Nephron (organoid): ENCODE data around the gene BICC1.

Experiments
- H3K27ac Mint-ChIP-seq, 3 experiments: 2 replicates each; pipeline ENCODE4 v1.8.0; 2020; ENCODE audit warnings: mixed read lengths in 3 of 3, mild to moderate bottlenecking in 2 of 3, moderate library complexity in 1 of 3
- H3K27me3 Mint-ChIP-seq: 2 replicates; pipeline ENCODE4 v1.8.0; 2021; ENCODE audit warnings: low read depth, mild to moderate bottlenecking, moderate library complexity, mixed read lengths
- H3K36me3 Mint-ChIP-seq: 2 replicates; pipeline ENCODE4 v1.8.0; 2020; ENCODE audit warnings: low read depth, mixed read lengths
- H3K4me1 Mint-ChIP-seq: 2 replicates; pipeline ENCODE4 v1.8.0; 2020; ENCODE audit warnings: mixed read lengths
- H3K4me3 Mint-ChIP-seq, 3 experiments: 2 replicates each; pipeline ENCODE4 v1.8.0; 2020; ENCODE audit warnings: mild to moderate bottlenecking in 3 of 3, mixed read lengths in 3 of 3, moderate library complexity in 2 of 3
- H3K9me3 Mint-ChIP-seq: 2 replicates; pipeline ENCODE4 v1.8.0; 2020; ENCODE audit warnings: mixed read lengths
- TF ChIP-seq, protein P1 (sequence below), 3 experiments: fragments of 200-600 bp; sonication (generic); IDR thresholded peaks; one replicate each; pipeline ENCODE4 v1.5.0; 2021; ENCODE audit warnings: antibody characterized with exemption in 3 of 3; ENCODE audit not compliant: unreplicated experiment in 3 of 3

Gene BICC1

DNA sequence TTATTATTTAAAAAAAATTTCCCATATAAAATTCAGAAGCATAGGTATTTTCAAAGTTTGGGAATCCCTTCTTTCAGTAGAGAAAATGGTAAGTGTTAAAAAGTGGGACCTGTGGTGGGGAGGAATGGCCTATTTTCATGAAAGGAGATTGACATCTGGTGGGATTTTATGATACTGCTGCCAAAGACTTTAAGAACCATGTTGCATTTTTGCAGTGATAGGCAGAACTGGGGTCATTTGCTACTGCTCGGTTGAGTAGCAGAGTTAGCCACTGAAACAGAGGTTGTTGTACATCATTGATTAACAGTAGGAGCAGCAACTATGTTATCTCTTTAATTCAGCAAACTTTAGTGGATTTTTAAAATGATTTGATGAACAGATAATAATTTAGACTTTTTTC, 4.4 kb downstream of the BICC1 start:
- Mint-ChIP-seq H3K27me3 (peaks cover 4% of the 10 kb centered on the region), H3K36me3 (peaks cover 12% of the 10 kb centered on the region), H3K4me3 (peak overlapping the region; percentile 4 to 63 (median 53)), H3K4me1 (peaks cover 16% of the 10 kb centered on the region), H3K27ac (peak overlapping the region; percentile 7 to 86 (median 55)), H3K9me3 (peaks cover 13% of the 10 kb centered on the region)
- TF ChIP-seq, protein P1, sequence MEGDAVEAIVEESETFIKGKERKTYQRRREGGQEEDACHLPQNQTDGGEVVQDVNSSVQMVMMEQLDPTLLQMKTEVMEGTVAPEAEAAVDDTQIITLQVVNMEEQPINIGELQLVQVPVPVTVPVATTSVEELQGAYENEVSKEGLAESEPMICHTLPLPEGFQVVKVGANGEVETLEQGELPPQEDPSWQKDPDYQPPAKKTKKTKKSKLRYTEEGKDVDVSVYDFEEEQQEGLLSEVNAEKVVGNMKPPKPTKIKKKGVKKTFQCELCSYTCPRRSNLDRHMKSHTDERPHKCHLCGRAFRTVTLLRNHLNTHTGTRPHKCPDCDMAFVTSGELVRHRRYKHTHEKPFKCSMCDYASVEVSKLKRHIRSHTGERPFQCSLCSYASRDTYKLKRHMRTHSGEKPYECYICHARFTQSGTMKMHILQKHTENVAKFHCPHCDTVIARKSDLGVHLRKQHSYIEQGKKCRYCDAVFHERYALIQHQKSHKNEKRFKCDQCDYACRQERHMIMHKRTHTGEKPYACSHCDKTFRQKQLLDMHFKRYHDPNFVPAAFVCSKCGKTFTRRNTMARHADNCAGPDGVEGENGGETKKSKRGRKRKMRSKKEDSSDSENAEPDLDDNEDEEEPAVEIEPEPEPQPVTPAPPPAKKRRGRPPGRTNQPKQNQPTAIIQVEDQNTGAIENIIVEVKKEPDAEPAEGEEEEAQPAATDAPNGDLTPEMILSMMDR (IDR thresholded peaks at IDR 0.05; ENCODE audit: unreplicated experiment in 3 of 3), result peak in 2 of 3 experiments; percentile 12 to 14

DNA sequence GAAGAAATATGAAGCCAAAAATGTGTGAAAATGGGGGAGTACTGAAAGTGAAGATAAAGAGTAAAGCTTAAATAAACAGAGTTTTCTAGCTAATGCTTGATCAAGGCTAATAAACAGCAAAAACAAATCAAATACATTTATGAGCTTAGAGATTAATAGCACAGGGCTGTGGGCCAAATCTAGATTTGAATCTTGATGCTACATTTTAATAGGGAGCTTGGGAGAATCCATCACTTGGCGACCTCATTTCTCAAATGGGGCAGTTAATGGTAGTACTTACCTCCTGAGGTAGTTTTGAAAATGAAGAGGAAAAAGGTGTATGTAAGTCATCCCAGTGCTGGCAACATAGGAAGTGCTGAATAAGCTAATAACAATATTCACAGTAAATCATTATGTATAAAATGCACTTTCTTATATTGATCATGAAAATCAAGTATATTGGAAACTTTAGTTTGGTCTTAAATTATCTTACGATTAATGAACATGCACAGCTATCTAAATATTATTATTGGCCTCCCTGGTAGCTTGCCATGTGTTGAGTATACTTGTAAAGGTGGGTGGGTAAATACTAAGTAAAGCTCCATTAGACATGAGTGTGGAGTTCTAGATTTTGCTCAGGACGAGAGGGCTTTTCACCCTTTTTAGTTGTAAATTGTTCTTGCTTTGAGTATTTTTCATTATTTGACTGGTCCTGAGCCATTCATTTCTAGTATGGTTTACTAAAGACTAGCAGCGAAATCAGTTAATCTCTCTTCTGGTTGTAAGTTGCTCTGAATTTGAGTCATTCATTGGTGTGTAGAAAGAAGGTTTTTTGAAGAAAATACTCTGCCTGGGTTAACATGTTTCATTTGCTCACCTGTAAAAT, 5.1 kb downstream of the BICC1 start:
- peaks cover 4% of the 10 kb centered on the region for H3K27me3 Mint-ChIP-seq
- H3K4me1 Mint-ChIP-seq, result peaks cover 16% of the 10 kb centered on the region
- peak overlapping the region; percentile 7 to 86 (median 78) for H3K27ac Mint-ChIP-seq
- H3K36me3 Mint-ChIP-seq, result peaks cover 19% of the 10 kb centered on the region
- peak overlapping the region in 2 of 3 experiments; percentile 56 to 63 for H3K4me3 Mint-ChIP-seq
- H3K9me3 Mint-ChIP-seq, result peaks cover 19% of the 10 kb centered on the region
- TF ChIP-seq, protein P1 (IDR thresholded peaks at IDR 0.05; ENCODE audit: unreplicated experiment in 3 of 3), result no peak

DNA sequence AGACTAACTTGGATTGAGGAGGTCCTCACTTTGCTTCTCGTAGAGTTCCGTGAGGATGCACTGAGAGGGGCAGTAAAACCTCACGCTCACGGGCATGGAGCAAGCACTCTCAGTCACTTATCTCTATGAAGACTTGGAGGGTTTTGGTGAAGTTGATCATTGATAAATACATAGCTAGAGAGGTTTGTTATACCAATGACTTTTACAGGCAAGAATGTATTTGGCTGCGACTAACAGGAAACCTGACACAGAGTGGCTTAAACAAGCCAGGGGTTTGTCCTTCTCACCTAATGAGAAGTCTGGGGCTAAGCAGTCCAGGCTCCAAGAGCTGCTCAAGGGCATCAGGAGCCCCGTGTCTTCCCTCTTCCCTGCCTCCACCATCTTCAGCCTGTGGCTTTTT, 6.1 kb downstream of the BICC1 start:
- Mint-ChIP-seq H3K9me3 (peaks cover 22% of the 10 kb centered on the region), H3K27me3 (peaks cover under 1% of the 10 kb centered on the region), H3K36me3 (peaks cover 19% of the 10 kb centered on the region), H3K27ac (peak overlapping the region; percentile 0 to 78 (median 4)), H3K4me1 (peaks cover 16% of the 10 kb centered on the region), H3K4me3 (no peak overlapping the region)
- TF ChIP-seq, protein P1 (IDR thresholded peaks at IDR 0.05; ENCODE audit: unreplicated experiment in 3 of 3), result no peak

DNA sequence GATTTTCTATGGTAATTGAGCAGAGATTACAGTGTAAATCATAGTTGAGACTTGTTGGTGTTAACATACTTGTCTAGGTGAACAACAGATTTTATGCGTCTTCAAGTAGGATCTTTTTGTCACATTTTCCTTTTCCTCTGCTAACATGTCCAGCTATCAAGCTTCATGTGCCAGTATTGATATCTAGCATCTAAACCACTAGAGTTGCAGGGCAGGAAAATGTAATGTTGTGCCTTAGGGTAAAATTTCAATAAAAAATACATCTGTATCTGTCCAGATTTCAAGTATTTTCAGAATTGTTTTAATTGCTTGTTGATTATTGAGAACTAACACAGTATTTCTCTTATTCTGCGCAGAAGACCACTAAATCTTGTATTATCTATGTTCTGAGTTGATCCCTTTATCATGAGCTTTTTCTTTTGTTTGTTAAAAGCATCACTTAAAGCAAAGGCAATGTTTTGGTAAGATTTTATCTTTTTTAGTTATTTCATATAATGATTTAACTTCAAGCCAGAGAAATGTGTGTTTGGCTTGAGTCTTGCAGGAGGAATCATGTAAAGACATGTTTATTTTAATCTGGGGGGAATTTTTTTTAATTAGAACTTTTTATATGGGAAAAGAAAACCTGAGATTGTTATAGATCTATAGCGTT, 16.5 kb downstream of the BICC1 start:
- H3K27ac Mint-ChIP-seq, result no peak overlapping the region

DNA sequence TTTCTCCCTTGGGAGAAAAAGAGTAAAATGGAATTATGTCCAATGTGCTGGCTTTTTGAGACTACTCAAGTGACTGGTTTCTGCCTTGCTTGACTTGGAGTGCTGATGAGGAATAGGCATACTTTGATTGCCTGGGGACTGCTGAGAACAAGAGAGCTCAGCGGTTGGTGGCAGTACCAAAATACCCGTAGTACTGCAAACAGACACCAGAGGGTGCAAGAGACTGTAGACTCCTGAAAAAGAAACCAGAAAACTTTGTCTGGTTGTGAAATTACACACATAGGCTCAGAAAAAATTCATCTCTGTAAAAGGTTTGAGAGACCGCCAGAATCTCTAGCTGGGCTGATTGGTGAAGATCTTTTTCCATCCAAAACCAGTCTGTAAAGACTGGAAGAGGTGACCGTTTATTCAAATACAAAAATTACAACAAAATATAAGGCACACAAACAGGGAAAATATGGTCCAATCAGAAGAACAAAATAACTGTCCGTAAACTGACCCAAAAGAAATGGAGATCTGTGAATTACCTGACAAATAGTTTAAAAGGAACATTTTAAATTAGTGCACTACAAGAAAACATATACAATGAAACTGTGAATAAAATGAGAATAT, 18.5 kb downstream of the BICC1 start:
- H3K36me3 Mint-ChIP-seq, result peaks cover 48% of the 10 kb centered on the region
- H3K4me1 Mint-ChIP-seq, result no peaks in the 10 kb centered on the region
- peaks cover 55% of the 10 kb centered on the region for H3K9me3 Mint-ChIP-seq
- H3K27me3 Mint-ChIP-seq, result no peaks in the 10 kb centered on the region
- no peak overlapping the region for H3K27ac Mint-ChIP-seq
- no peak overlapping the region for H3K4me3 Mint-ChIP-seq
- TF ChIP-seq, protein P1 (IDR thresholded peaks at IDR 0.05; ENCODE audit: unreplicated experiment in 3 of 3), result peak; percentile 68 to 78 (median 71)

More for the DNA sequence above, 16.5 kb downstream of the BICC1 start:
- TF ChIP-seq, protein P1 (IDR thresholded peaks at IDR 0.05; ENCODE audit: unreplicated experiment in 3 of 3), result no peak
- no peak overlapping the region for H3K4me3 Mint-ChIP-seq
- no peaks in the 10 kb centered on the region for H3K4me1 Mint-ChIP-seq
- H3K9me3 Mint-ChIP-seq, result peaks cover 38% of the 10 kb centered on the region
- peaks cover 33% of the 10 kb centered on the region for H3K36me3 Mint-ChIP-seq
- no peaks in the 10 kb centered on the region for H3K27me3 Mint-ChIP-seq
